GM08714 (cell line): Measurements from ENCODE around the gene RCAN3.
A peak's percentile ranks its signal among the peaks of the same experiment; 100 is the strongest.
"Not testable (repeated sequence)": the region's sequence is repeated elsewhere in the genome, so short reads cannot be mapped to it uniquely, and the experiment has no call there.

ENCODE experiments used
- H3K4me3 ChIP-seq: fragments of 200-500 bp; sonication (Bioruptor generic); 2 replicates; pipeline ENCODE4 v1.5.1; 2014; ENCODE audit warnings: mild to moderate bottlenecking, low read length, inconsistent platforms
- ZNF274 ChIP-seq: IDR thresholded peaks from 2 replicates; pipeline ENCODE4 v1.6.1; 2012; ENCODE audit warnings: mild to moderate bottlenecking, low read depth, low read length

RCAN3 gene

DNA sequence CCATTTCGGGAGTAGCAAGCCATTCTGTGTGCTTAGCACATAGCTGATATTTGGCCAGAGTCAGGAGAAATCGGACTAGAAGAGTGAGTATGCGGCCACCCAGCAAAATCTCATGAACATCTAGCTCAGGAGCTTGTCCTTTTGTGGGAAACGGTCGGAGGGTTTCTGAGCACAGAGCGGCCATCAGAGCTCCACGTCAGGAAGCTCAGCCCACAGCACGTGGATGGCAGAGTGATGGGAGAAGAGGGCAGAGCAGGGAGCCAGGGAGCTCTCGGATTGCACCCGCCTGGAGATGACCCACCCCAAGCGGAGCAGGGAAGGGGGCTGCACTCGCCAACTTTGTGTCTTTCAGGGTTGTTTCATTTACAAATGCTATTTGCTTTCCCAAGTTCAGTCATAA lies 13.9 kb downstream of the RCAN3 start:
- TF ChIP-seq ZNF274, result no peak
- no peak overlapping the region for H3K4me3 ChIP-seq

DNA sequence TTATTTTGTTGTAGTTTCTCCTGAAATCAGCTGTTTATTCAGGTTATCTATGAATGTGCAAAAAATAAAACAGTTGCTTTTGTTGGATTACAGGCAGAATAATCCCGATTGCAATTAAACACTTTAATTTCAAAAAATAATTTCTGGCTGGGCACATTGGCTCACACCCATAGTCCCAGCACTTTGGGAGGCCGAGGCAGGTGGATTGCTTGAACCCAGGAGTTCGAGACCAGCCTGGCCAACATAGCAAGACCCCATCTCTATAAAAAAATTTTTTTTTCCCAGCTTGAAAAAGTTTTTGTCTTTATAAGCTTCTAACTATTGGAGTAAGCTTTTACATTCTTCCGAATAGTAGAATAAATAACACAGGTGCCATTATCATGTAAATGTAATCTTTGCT lies 15.3 kb downstream of the RCAN3 start:
- H3K4me3 ChIP-seq, result no peak overlapping the region
- TF ChIP-seq ZNF274, result no peak

DNA sequence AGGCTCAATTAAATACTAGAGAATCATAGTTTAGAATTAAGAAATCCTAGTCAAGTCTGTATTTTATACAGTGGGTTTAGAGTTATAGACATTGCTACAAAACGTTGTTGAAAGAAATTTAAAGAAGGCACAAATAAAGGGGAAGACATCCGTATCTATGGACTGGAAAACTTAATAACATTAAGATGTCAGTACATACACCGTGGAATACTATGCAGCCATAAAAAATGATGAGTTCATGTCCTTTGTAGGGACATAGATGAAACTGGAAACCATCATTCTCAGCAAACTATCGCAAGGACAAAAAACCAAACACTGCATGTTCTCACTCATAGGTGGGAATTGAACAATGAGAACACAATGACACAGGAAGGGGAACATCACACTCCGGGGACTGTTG lies 17.6 kb downstream of the RCAN3 start:
- H3K4me3 ChIP-seq, result not testable (repeated sequence)

DNA sequence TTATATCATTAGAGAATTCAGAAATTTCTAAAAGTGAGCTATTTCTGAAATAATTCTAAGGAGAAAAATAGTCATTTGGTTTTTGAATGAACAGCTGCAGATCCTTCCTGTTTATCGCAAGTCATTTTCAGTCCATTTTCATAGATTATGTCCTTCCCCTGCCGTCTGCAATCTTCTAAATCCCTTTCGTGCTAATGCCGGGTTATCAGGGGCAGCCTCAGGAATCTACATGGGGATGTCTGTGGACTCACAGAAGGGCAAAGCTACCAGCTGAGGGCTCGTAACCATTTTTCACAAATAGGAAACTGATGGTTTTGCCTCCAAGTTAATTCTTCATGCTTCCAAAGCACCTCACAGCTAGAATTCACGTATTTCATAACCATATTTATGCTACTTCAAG lies 23.0 kb downstream of the RCAN3 start:
- H3K4me3 ChIP-seq, result no peak overlapping the region
- no peak for TF ChIP-seq ZNF274

DNA sequence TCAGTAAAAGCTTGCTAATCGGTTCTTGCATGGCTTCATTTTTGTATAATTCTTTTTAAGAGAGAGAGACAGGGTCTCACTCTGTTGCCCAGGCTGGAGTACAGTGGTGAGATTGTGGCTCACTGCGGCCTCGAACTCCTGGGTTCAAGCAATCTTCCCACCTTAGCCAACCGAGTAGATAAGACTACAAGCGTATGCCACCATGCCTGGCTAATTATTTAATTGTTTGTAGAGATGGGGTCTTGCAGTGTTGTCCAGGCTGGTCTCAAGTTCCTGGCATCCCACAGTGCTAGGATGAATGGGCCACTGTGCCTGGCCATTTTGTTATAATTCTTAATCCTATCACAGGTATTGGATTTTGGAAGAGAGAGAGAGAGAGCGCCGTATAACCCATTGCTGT lies 23.4 kb downstream of the RCAN3 start:
- no peak overlapping the region for H3K4me3 ChIP-seq
- TF ChIP-seq ZNF274, result no peak

DNA sequence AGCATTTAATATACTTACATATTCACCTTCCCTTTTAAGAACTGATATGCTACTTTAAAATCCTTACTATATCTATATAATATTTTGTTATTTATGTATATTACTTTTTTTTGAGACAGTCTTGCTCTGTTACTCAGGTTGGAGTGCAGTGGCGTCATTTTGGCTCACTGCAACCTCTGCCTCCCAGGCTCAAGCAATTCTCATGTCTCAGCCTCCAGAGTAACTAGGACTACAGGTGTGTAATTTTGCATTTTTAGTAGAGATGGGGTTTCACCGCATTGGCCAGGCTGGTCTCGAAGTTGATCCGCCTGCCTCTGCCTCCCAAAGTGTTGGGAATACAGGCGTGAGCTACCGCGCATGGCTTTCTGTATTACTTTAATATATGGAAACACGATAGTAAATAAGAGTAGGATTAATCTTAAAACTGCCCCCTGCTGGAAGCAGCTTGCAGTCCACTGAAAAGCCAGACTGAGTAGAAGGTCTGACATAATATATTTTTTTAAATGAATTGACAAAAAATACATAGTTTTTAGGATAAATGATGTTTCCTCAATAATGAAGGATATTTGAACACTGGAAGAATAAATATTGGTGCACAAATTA lies 24.4 kb downstream of the RCAN3 start:
- H3K4me3 ChIP-seq, result no peak overlapping the region
- TF ChIP-seq ZNF274, result no peak

DNA sequence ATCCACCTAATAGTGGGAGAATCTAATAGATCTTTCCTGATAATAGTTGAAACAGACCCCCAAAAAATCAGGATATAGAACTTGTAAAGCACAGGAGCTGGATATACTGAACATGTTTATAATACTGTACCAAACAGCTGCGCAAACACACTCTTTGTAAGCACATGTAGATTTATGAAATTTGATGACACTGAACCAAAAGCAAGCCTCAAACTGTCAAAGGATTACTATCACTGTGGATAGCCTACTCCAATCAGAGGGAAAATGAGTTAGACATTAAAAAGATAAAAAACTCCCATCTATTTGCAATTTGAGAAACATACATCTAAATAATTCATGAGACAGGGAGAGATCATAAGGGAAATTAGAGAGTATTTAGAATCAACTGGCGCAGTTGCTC lies 26.1 kb downstream of the RCAN3 start:
- no peak overlapping the region for H3K4me3 ChIP-seq
- TF ChIP-seq ZNF274, result no peak

DNA sequence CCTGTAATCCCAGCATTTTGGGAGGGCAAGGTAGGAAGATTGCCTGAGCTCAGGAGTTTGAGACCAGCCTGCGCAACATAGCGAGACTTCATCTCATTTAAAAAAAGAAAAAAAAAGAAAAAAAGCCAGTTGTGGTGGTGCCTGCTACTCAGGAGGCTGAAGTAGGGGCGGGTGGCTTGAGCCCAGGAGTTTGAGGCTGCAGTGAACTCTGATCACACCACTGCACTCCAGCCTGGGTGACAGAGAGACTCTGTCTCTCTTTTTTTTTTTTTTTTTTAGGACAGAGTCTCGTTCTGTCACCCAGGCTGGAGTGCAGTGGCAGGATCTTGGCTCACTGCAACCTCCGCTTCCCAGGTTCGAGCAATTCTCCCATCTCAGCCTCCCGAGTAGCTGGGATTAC lies 26.7 kb downstream of the RCAN3 start:
- not testable (repeated sequence) for H3K4me3 ChIP-seq

DNA sequence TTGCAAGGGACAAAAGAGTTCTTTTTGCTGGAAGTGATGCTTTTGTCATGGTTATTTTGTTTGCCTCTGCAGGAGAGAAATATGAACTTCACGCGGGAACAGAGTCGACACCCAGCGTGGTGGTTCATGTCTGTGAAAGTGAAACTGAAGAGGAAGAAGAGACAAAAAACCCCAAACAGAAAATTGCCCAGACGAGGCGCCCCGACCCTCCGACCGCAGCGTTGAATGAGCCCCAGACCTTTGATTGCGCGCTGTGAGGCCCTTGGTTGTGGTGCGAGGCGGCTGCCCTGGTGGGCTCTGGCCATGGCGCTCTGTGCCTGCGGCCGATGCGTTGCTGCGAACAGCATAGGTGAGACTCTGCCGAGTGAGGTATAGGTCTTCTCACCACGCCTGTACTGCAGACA lies 32.4 kb downstream of the RCAN3 start:
- TF ChIP-seq ZNF274, result no peak
- peak overlapping the region; percentile 44; the same call in 1 of the 2 replicates for H3K4me3 ChIP-seq

DNA sequence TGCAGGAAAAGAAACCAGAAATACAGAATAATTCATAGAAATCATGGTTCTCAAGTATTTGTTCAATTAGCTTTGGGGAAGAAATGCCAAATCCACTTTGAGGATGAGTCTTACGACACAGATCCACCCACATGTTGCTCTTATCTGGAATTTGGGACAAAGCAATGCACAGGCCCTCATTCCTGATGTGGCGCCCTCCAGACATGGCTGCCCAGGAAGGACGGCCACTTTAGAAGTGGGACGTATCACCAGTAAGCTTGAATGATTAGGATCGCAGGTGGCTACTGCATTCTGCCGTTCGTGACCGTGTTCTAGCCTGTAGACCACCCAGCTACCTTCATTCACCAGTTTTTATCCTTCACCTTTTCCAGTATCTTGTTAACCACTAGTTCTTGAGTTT lies 33.1 kb downstream of the RCAN3 start:
- TF ChIP-seq ZNF274, result no peak
- H3K4me3 ChIP-seq, result no peak overlapping the region

DNA sequence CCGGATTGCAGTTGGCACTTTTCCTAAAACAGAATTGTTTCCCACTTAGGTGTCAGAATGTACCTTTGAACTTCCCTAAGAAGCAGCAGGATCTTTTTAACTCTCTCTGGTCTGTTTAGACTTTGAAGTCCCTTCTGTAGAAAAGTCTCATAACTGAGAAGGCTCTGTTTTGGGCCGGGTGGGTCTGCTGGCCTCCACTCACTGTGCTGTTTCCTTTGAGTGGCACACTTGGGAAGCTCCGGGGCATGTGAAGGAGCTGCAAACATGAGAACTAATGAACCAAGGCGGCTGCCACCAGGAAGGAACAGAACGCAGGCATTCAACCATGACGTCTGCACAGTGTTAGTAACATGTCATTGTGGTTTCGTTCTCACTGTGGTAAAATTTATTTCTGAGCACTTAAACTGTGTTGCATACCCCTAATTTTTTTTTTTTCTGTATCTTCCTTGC lies 33.8 kb downstream of the RCAN3 start:
- H3K4me3 ChIP-seq, result no peak overlapping the region
- no peak for TF ChIP-seq ZNF274

DNA sequence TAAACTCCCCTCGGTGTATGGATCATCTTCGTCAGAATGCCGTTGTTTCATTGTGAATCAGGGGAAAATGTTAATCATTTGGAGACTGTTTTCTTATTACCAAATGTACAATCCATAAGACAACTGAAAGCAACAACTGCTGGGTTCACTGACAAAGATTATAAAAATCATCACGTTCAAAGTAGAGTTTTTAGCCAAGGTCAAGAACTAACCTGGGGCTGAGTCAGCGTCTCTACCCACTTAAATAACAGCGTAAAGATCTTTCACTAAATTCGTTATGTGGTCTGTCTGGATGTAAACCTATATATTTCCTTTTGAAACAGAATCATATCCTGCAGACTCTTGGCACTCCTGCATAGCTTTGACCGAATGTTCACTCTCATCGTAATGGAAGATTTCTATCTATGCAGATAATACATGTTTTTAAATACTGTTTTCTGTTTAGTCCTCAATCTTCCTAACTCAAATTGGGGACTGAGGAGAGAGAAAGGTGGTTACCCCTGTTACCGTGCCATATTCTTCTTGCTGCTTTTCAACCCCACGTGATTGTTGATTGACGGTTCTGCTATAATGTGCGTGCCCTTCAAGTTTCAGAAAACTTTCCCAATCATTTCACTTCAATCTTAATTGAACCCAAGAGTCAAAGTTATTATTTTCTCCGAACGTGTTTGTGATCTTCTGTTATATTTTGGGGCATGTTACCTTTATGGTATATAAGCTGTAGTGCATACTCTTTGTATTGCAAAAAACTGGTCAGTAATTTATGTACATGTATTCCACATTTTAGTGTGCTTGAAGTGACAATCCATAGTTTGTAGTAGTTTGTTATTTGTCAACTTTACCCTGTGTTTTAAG lies 37.6 kb downstream of the RCAN3 start:
- no peak overlapping the region for H3K4me3 ChIP-seq
- no peak for TF ChIP-seq ZNF274

DNA sequence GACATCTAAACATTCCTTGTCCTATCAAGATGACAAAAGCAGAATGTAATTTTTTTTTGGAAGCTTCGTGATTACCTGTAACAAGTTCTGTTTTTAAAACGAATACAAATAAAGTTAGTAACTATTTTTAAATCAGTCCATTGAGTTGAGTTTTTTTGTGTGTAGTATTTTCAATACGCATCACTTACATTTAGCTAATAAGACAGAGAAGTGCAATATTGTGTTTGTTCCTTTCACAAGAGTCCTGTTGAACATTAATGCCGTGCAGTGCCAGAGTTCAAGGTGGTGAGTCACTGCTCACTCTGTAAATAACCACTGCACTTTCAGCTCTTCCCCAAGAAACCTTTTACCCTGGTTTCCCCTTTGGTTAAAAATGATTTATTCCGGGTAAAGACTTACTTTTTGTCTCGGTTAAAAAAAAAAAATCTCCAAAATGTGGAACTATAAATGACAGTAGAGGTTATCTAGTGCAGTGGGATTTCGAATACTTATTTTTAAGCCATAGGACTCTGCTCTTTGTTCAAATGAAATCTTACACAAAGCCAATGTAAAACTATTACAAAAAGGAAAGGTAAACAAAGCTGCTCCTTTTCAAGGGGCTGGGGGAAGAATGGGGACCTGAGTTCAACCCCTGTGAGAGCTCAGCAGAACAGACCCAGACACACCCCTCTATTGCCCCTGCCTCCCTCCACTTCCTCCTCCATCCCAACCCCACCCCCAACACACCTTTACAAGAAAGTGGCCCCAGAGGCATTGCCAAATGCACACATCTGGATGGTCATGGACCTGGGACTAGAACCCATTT lies 38.5 kb downstream of the RCAN3 start:
- H3K4me3 ChIP-seq, result no peak overlapping the region

DNA sequence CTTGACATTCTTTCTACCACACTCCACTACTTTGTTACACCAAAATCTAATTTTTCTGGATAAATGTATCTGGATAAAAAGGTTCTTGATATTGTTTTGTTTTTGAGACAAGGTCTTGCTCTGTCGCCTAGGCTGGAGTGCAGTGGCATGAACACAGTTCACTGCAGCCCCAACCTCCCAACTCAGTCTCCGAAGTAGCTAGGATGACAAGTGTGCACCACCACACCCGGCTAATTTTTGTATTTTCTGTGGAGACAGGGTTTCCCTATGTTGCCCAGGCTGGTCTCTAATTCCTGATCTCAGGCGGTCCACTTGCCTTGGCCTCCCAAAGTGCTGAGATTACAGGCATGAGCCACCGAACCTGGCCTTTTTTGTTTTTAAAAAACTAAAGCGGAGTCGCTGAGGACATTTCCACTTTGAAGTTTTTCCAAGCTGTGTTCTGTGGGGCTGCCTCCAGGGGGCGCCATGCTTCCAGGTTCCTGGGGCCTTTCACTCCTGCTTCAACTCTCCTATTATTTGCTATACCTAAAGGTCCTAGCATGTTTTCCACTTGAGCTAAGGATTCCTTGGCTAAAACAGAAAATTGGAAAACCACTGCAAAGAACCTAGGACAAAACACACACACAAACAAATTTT lies 39.2 kb downstream of the RCAN3 start:
- no peak overlapping the region for H3K4me3 ChIP-seq
- TF ChIP-seq ZNF274, result no peak

More for the DNA sequence above, 38.5 kb downstream of the RCAN3 start:
- no peak for TF ChIP-seq ZNF274
